Measurements from ENCODE around the gene KCNMA1.

Gene KCNMA1

DNA sequence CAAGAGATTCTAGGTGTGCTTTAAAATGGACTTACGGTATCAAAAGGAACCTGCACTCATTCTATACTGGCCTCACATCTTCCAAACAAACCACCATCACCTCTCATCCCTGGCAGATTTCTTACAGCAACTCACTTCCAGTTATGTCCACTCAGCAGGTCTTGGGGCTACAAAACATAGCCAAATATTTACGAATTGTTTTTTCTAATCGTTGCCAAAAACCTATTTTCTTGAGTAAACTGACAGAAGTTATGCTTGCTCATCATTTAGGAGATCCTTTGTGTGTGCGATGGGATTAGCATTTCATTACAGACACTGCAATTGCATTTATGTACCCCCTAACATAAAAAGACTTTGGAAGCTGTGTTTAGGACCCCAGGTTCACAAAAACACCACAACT, 2.7 kb downstream of the KCNMA1 start:
- no peak for DNase-seq (ENCODE audit: low read depth in 2 of 2)

GRCh38 chr10:77633376-77633775, 4.2 kb downstream of the KCNMA1 start:
- DNase-seq (ENCODE audit: low read depth in 2 of 2): no peak

- DNase-seq (ENCODE audit: low read depth in 2 of 2): no peak
Measured at GRCh38 chr10:77631241-77631640, 6.4 kb downstream of the KCNMA1 start.

GRCh38 chr10:77630507-77630848, 7.1 kb downstream of the KCNMA1 start:
- no peak for DNase-seq (ENCODE audit: low read depth in 2 of 2)

- no peak for DNase-seq (ENCODE audit: low read depth in 2 of 2)
Measured at GRCh38 chr10:77629775-77630506, 7.7 kb downstream of the KCNMA1 start.

DNA sequence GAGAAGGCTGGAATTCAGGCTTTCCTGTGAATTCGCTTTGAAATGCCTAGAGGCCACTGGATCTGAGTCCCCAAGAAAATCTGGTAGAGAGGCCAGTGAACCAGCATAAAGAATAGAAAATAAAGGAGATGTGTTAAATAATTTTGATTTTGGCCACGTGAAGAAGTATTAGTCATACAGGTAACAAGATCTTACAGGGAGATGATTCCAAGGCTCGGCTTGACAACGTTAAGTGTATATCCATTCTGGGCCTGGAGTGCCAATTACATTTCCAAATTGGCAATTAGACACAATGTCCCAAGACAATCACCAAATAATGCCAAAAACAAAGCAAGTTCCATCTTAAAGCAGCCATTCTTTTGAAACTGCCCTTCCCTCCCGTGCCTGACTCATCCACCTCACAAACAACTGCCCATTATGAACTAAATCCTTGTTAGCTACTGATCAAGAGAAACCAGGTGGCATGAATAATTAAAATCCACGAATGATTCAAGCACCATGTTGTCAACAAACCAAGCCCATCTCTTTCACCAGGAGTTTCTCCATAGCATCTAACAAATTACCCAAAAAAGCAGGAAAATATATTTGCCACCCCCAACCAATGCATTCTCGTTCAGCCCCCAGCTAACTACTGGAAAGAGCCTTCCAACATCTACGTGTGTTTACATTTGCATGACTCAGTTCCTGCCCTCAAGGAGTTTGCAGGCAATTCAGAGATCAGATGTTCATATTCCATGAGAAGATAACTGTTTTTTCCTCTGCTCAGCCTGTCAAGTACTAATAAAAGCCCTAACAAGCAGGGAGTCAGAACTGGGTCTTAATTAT, 8.5 kb downstream of the KCNMA1 start:
- no peak for DNase-seq (ENCODE audit: low read depth in 2 of 2)

DNA sequence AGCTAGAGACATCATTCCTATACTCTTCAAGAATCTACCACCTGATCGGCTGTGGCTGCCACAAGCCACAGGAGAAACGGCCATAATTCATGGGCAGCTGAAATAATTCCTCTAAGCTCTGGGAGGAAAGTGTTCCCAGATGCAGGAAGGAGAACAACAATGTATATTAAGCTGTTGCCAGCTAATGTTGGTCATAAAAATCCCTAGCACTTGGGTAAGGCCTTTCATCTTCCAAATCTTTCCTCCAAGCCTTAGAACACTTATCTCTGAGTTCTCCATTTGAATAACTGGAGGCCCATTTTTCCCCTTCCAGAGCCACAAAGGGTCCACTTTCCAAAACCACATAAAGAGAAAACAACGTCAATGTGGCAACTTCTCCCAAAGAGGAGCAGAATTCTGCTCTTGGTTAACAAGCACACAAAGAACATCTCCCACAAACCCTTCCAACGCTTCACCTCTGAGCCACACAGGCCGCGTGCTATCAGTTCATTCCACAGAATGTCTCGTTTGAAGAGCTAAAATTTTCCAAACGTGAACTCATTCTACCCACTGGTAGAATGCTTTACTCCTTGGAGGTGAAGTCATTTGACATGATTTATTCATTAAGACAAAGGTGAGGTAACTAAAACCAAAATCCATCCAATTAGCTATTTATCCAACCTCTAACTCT, 11.2 kb downstream of the KCNMA1 start:
- DNase-seq (ENCODE audit: low read depth in 2 of 2): no peak

DNA sequence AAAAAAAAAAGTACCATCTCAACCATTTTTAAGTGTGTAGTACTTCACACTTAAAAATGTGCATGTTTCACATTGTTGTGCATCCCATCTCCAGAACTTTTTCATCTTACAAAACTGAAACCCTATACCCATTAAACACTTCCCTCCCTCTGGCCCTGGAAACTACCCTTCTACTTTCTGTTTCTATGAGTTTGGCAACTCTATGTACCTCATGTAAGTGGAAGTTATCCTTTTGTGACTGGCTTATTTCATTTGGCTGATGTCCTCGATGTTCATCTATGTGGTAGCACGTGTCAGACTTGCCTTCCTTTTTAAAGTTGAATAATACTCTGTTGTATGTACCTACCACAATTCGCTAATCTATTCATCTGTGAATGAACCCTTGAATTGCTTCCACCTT, 12.2 kb downstream of the KCNMA1 start:
- no peak for DNase-seq (ENCODE audit: low read depth in 2 of 2)

DNA sequence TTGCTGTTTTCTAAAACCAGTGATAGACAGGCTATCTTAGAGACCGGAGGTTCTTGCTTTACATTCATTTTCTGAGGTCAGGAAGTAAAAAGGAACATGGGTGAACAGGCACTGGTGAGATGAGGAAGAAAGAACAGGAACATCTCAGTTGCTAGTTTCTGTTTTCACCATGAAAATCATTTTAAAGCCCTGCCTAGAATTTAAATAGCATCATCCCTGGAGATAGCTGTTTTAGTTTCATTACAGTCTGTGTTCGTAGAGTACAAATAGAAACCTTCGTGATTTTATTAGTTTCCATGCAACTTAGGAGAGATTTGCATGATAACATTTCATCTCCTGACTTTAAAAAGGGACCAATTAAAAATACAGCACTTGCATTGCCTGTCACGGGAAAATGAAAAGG, 14.7 kb downstream of the KCNMA1 start:
- no peak for DNase-seq (ENCODE audit: low read depth in 2 of 2)

GRCh38 chr10:77620731-77621130, 16.9 kb downstream of the KCNMA1 start:
- DNase-seq (ENCODE audit: low read depth in 2 of 2): no peak

DNA sequence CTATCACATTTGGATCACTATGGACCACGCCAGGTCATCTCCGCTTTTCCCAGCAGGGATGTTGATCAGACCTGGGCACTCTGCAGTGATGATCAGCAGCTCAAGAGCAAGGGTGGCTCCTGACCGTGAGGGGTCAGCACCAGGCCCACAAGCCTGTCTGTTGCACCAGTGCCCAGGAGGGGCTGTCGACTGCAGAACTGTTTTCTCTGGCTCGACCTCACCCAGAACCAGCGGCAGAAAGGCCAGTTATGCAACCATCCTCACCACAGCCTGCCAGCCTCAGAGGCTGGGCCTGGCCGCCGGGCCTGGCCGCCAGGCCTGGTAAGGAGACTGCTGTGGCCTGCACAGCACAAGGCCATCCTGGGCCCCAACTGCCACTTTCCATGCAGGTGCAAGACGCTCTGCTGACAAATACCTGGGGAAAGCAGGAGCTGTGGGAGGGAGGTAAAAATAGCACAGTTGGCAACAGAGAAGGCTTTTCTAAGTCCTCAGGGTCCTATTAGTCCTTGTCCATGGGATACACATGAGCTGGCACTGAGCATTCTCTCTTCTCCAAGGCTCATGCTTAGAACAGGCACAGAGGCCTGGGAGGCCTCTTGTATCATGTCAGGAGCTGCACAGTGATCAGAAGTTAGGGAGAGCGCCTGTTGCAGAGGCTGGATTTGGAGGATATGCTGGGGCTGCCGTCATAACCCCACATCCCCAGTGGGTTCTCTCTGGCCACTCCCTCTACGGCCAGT, 17.5 kb downstream of the KCNMA1 start:
- no peak for DNase-seq (ENCODE audit: low read depth in 2 of 2)

- no peak for DNase-seq (ENCODE audit: low read depth in 2 of 2)
Measured at GRCh38 chr10:77618117-77618516, 19.5 kb downstream of the KCNMA1 start.

- no peak for DNase-seq (ENCODE audit: low read depth in 2 of 2)
Measured at GRCh38 chr10:77616766-77617165, 20.8 kb downstream of the KCNMA1 start.

DNA sequence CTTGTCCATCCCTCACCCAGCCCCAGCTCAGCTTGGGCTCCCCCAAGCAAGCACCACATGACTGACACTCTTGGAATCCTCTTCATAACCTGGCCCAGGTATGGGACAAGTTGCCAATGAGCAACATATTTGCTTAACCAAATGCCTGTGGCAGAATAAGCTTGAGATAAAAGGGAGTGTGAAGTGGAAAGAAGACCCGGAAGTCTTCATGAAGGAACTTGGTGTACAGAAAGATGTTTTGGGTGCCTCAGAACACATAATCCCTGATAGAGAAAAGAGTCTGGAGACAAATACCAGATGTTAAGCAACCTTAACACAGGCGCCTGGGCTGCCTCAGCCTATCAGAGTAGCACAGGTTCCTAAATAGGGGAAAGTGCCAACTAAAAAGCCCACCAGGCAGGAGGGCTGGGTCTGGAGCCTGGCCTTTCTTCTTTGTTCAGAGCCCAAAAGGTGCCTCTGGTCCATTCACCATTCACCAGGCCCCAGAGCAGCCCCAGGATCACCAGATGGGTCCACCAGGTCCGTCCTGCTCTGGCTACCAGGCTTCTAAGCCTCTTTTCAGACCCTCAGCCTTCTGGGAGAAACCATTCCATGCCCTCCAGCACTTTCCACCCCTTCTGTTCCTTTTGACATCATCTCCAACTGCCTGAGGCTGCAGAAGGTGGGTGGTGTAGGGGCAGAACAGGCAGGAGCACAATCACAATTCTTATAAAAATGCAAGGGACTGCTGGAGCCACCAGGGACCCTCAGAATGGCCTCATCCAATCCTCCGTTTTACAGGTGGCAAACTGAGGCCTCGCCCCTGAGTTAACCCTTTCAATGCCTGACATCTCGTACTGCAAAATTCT, 22.6 kb downstream of the KCNMA1 start:
- no peak for DNase-seq (ENCODE audit: low read depth in 2 of 2)

- no peak for DNase-seq (ENCODE audit: low read depth in 2 of 2)
Measured at GRCh38 chr10:77613476-77614130, 24.0 kb downstream of the KCNMA1 start.

- no peak for DNase-seq (ENCODE audit: low read depth in 2 of 2)
Measured at GRCh38 chr10:77611670-77612069, 25.9 kb downstream of the KCNMA1 start.

GRCh38 chr10:77611221-77611620, 26.4 kb downstream of the KCNMA1 start:
- no peak for DNase-seq (ENCODE audit: low read depth in 2 of 2)

- no peak for DNase-seq (ENCODE audit: low read depth in 2 of 2)
Measured at GRCh38 chr10:77609781-77610272, 27.8 kb downstream of the KCNMA1 start.

DNA sequence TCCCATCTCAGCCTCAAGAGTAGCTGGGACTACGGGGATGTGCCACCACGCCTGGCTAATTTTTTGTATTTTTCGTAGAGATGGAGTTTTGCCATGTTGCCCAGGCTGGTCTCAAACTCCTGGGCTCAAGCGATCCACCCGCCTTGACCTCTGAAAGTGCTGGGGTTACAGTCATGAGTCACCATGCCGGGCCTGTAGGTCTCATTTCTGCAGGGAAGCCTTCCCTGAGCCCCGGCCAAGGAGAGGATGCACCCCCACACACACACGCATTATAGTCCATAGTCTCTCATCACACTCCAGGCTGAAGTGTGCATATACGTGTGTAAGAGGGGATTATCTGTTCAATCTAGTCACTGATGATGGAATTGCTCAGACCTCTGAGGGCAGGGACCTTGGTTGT, 29.3 kb downstream of the KCNMA1 start:
- no peak for DNase-seq (ENCODE audit: low read depth in 2 of 2)

DNA sequence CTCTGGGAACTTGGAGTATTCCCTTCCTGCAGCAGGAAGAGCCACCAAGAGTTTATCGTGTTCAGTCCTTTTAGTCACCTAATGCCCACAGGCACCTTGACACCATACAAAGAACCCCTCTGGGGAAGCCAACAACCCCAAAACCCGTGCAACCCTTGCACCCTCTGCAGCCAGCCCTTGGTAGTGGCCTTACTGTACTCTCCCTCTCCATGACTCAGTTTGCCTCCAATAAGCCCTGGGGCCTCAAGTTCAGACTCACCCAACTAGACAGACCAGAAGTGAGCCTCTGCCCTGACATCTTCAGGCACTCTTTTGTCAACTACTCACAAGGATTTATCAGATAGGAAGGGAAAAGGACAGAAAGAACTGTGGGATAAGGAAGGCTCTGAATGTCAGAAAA, 30.9 kb downstream of the KCNMA1 start:
- no peak for DNase-seq (ENCODE audit: low read depth in 2 of 2)

- no peak for DNase-seq (ENCODE audit: low read depth in 2 of 2)
Measured at GRCh38 chr10:77605466-77605865, 32.1 kb downstream of the KCNMA1 start.

Measured in stimulated activated CD4-positive, alpha-beta T cell treated with anti-CD3 and anti-CD28 coated beads, Interleukin-1b, Interleukin-23, amount 100 ng/mL, for 1 hour (primary cell).